NK-92 treated with Interleukin-12 subunit alpha and Interleukin-12 subunit beta, amount 100 ng/mL, for 24 hours (cell line): ENCODE measurements around the gene ATP9B.
"Not testable (repeated sequence)": the region's sequence is repeated elsewhere in the genome, so short reads cannot be mapped to it uniquely, and the experiment has no call there.

Experiments used
- DNase-seq: peaks from one replicate; lab custom pipeline; 2025; lab: John Stamatoyannopoulos, UW

ATP9B gene

GRCh38 chr18:79290409-79290808 lies 221.2 kb downstream of the ATP9B start:
- DNase-seq = not testable (repeated sequence)

- no peak for DNase-seq
Measured at GRCh38 chr18:79290876-79291275, 221.7 kb downstream of the ATP9B start.

GRCh38 chr18:79294235-79294634 lies 225.0 kb downstream of the ATP9B start:
- DNase-seq = no peak

- no peak for DNase-seq
Measured at GRCh38 chr18:79299272-79299671, 230.1 kb downstream of the ATP9B start.

- no peak for DNase-seq
Measured at GRCh38 chr18:79299711-79300110, 230.5 kb downstream of the ATP9B start.

GRCh38 chr18:79300413-79300812 lies 231.2 kb downstream of the ATP9B start:
- no peak for DNase-seq

- DNase-seq = no peak
Measured at GRCh38 chr18:79302120-79302519, 232.9 kb downstream of the ATP9B start.

GRCh38 chr18:79305911-79306310 lies 236.7 kb downstream of the ATP9B start:
- no peak for DNase-seq

- DNase-seq = no peak
Measured at GRCh38 chr18:79309614-79310358, 240.6 kb downstream of the ATP9B start.

GRCh38 chr18:79314838-79315388 lies 245.7 kb downstream of the ATP9B start:
- DNase-seq = no peak

GRCh38 chr18:79315596-79315995 lies 246.4 kb downstream of the ATP9B start:
- no peak for DNase-seq

GRCh38 chr18:79317703-79318102 lies 248.5 kb downstream of the ATP9B start:
- DNase-seq = no peak

- peak; percentile 46 for DNase-seq
Measured at GRCh38 chr18:79318142-79318673, 249.0 kb downstream of the ATP9B start.

GRCh38 chr18:79320216-79320850 lies 251.1 kb downstream of the ATP9B start:
- DNase-seq = no peak

- no peak for DNase-seq
Measured at GRCh38 chr18:79321625-79322405, 252.6 kb downstream of the ATP9B start.

GRCh38 chr18:79322441-79322840 lies 253.2 kb downstream of the ATP9B start:
- DNase-seq = no peak

- DNase-seq = no peak
Measured at GRCh38 chr18:79323471-79323870, 254.3 kb downstream of the ATP9B start.

GRCh38 chr18:79326413-79327198 lies 257.4 kb downstream of the ATP9B start:
- DNase-seq = no peak

- no peak for DNase-seq
Measured at GRCh38 chr18:79327199-79327721, 258.1 kb downstream of the ATP9B start.

GRCh38 chr18:79327915-79328314 lies 258.7 kb downstream of the ATP9B start:
- not testable (repeated sequence) for DNase-seq

- no peak for DNase-seq
Measured at GRCh38 chr18:79328887-79329286, 259.7 kb downstream of the ATP9B start.
